H1 (cell line): Measurements from ENCODE around the gene NIN. TPM values are rescaled to one million over a fixed set of nuclear protein-coding genes. Genes with fewer than 3 reads are reported as not detected.

ENCODE experiments used
- ATF2 ChIP-seq: IDR thresholded peaks from 2 replicates; pipeline ENCODE4 v1.6.1; 2012; ENCODE audit warnings: low read length, inconsistent platforms
- CBX8 ChIP-seq: fragments of 300-800, 300-1000 bp; sonication (generic); IDR thresholded peaks from 2 replicates; pipeline ENCODE4 v1.7.1; 2016; ENCODE audit warnings: low read depth, low read length, borderline replicate concordance
- CHD2 ChIP-seq: IDR thresholded peaks from 2 replicates; pipeline ENCODE4 v1.6.1; 2012; ENCODE audit warnings: low read length, improper control_type of control experiment
- CHD7 ChIP-seq: fragments of 300-600 bp; sonication (generic); IDR thresholded peaks from 2 replicates; pipeline ENCODE4 v1.7.1; 2012; ENCODE audit warnings: low read length, moderate library complexity, mild to moderate bottlenecking, inconsistent platforms; ENCODE audit not compliant: insufficient replicate concordance
- JUN ChIP-seq: IDR thresholded peaks from 2 replicates; pipeline ENCODE4 v1.6.1; 2011; ENCODE audit warnings: low read depth, mild to moderate bottlenecking, improper control_type of control experiment, low read length
- KDM1A ChIP-seq: fragments of 200-600, 300-600 bp; sonication (generic); IDR thresholded peaks from 2 replicates; pipeline ENCODE4 v1.7.1; 2016; ENCODE audit warnings: mild to moderate bottlenecking, low read length, borderline replicate concordance
- POLR2AphosphoS5 ChIP-seq: IDR thresholded peaks from 2 replicates; pipeline ENCODE4 v1.6.1; 2011; ENCODE audit warnings: low read depth, low read length
- SP4 ChIP-seq: IDR thresholded peaks from 2 replicates; pipeline ENCODE4 v1.6.1; 2012; ENCODE audit warnings: low read length, inconsistent platforms
- polyA plus RNA-seq, 7 experiments: library from polyadenylated mRNA; depleted of rRNA in 3 of 7; stranded (reverse) in 5 of 7; unstranded in 2 of 7; fragments of >200 nt in 5 of 7; fragments of 200-250 nt in 2 of 7; gene quantifications; 1 replicate in 5 of 7; 2 replicates in 1 of 7; 4 replicates in 1 of 7; pipeline versions ENCODE4 v1.2.1 to v1.2.3, GENCODE V29; 2011 to 2013; ENCODE audit warnings: missing spikeins in 2 of 7, mixed read lengths in 2 of 7
- total RNA-seq: library from RNA; stranded (reverse); fragmentation: NEBNext Ultra II Directional; extraction: Animal tissue kit (Norgen Biotek cat#: 25700); gene quantifications from 2 replicates; pipeline ENCODE4 v1.2.1, GENCODE V29; 2021

The NIN gene
- total and polyA plus RNA-seq, 2 of the 8 experiments (the other 6 are each of a cell fraction or from before 2014, with no cell fraction given) = 3.2 to 21.3 TPM

GRCh38 chr14:50705026-50705593 is 125.9 kb downstream of the NIN start (continued):
- no peak for TF ChIP-seq ATF2
- TF ChIP-seq CHD7 = no peak
- no peak for TF ChIP-seq SP4
- TF ChIP-seq CBX8 = no peak
- TF ChIP-seq POLR2AphosphoS5 = no peak
- TF ChIP-seq CHD2 = no peak
- no peak for TF ChIP-seq KDM1A
- TF ChIP-seq JUN = no peak
